HepG2 (cell line): Measurements from ENCODE around the gene ZNF451. TPM values are rescaled to one million over a fixed set of nuclear protein-coding genes. Genes with fewer than 3 reads are reported as not detected.
A peak's percentile ranks its signal among the peaks of the same experiment; 100 is the strongest.

Source experiments
- BRF2 ChIP-seq: sonication (generic); formaldehyde crosslinking; IDR thresholded peaks from 2 replicates; pipeline ENCODE4 v1.8.1; 2022; ENCODE audit warnings: mild to moderate bottlenecking, missing genetic modification reagents
- CBX5 ChIP-seq: sonication (generic); formaldehyde crosslinking; IDR thresholded peaks from 2 replicates; pipeline ENCODE4 v1.4.0; 2020; ENCODE audit warnings: missing genetic modification reagents, borderline replicate concordance
- CC2D1A ChIP-seq: sonication (generic); formaldehyde crosslinking; IDR thresholded peaks from 2 replicates; pipeline ENCODE4 v1.8.1; 2023; ENCODE audit warnings: mild to moderate bottlenecking, missing genetic modification reagents
- CENPT ChIP-seq: sonication (generic); formaldehyde crosslinking; IDR thresholded peaks from 2 replicates; pipeline ENCODE4 v1.8.0; 2022; ENCODE audit warnings: low read depth, mild to moderate bottlenecking, moderate library complexity, missing genetic modification reagents
- E2F1 ChIP-seq: sonication (generic); formaldehyde crosslinking; IDR thresholded peaks from 2 replicates; pipeline ENCODE4 v1.5.0; 2020; ENCODE audit warnings: missing genetic modification reagents
- GATA4 ChIP-seq: sonication (generic); IDR thresholded peaks from 2 replicates; pipeline ENCODE4 v1.6.1; 2016; ENCODE audit warnings: antibody characterized with exemption, low read depth, borderline replicate concordance
- HINFP ChIP-seq: sonication (generic); formaldehyde crosslinking; IDR thresholded peaks from 2 replicates; pipeline ENCODE4 v1.4.0; 2020; ENCODE audit warnings: low read depth, mild to moderate bottlenecking, missing genetic modification reagents
- HNRNPH1 ChIP-seq: fragments of 200-400 bp; formaldehyde crosslinking; optimal IDR thresholded peaks from 2 replicates; pipeline ENCODE3; 2017; ENCODE audit warnings: mild to moderate bottlenecking, low read depth, low read length
- HNRNPUL1 ChIP-seq: fragments of 200-400 bp; formaldehyde crosslinking; IDR thresholded peaks from 2 replicates; pipeline ENCODE4 v1.6.1; 2017; ENCODE audit warnings: low read depth, mild to moderate bottlenecking, low read length, moderate library complexity
- KDM4B ChIP-seq: sonication (generic); formaldehyde crosslinking; IDR thresholded peaks from 2 replicates; pipeline ENCODE4 v1.4.0; 2020; ENCODE audit warnings: missing genetic modification reagents
- LRRFIP1 ChIP-seq: sonication (generic); formaldehyde crosslinking; conservative IDR thresholded peaks from 2 replicates; pipeline ENCODE4 v1.4.0; 2020; ENCODE audit warnings: missing genetic modification reagents
- MLLT10 ChIP-seq: sonication (generic); formaldehyde crosslinking; IDR thresholded peaks from 2 replicates; pipeline ENCODE4 v1.4.0; 2020; ENCODE audit warnings: missing genetic modification reagents
- NFE2L1 ChIP-seq: sonication (generic); formaldehyde crosslinking; IDR thresholded peaks from 2 replicates; pipeline ENCODE4 v1.4.0; 2020; ENCODE audit warnings: missing genetic modification reagents, mild to moderate bottlenecking, borderline replicate concordance
- PHB2 ChIP-seq: fragments of 450-650 bp; IDR thresholded peaks from 2 replicates; pipeline ENCODE4 v1.6.1; 2018; ENCODE audit not compliant: partially characterized antibody
- RBFOX2 ChIP-seq: fragments of 200-400 bp; formaldehyde crosslinking; IDR thresholded peaks from 2 replicates; pipeline ENCODE4 v1.6.1; 2017; ENCODE audit warnings: low read depth, mild to moderate bottlenecking, low read length
- SMARCE1 ChIP-seq: fragments of 450-650 bp; IDR thresholded peaks from 2 replicates; pipeline ENCODE4 v1.6.1; 2017; ENCODE audit warnings: borderline replicate concordance
- TBX2 ChIP-seq: sonication (generic); formaldehyde crosslinking; IDR thresholded peaks from 2 replicates; pipeline ENCODE4 v1.5.0; 2020; ENCODE audit warnings: missing genetic modification reagents, mild to moderate bottlenecking, borderline replicate concordance
- TFE3 ChIP-seq: IDR thresholded peaks from 2 replicates; pipeline ENCODE4 v1.6.1; 2016
- ZEB1 ChIP-seq: IDR thresholded peaks from 2 replicates; pipeline ENCODE4 v1.6.1; 2012; ENCODE audit warnings: mild to moderate bottlenecking, low read depth, inconsistent platforms; ENCODE audit not compliant: insufficient replicate concordance
- ZNF33B ChIP-seq: sonication (generic); formaldehyde crosslinking; IDR thresholded peaks from 2 replicates; pipeline ENCODE4 v1.5.1; 2020; ENCODE audit warnings: mild to moderate bottlenecking, missing genetic modification reagents
- polyA plus RNA-seq, 8 experiments: library from polyadenylated mRNA; depleted of rRNA in 3 of 8; stranded (reverse) in 7 of 8; unstranded in 1 of 8; fragments of >200 nt; fragmentation: Illumina TruSeq in 4 of 8; extraction: Trizol in 4 of 8; gene quantifications; 2 replicates each; pipeline versions ENCODE4 v1.2.1 to v1.2.3, GENCODE V29; 2011 to 2016; ENCODE audit warnings: low read depth in 4 of 8, missing spikeins in 1 of 8, mixed read lengths in 1 of 8; ENCODE audit not compliant: insufficient read depth in 1 of 8
- total RNA-seq, 5 experiments: library from RNA; depleted of rRNA; stranded (reverse); fragments of >200 nt; fragmentation: Illumina TruSeq; extraction: Trizol; gene quantifications; 2 replicates each; pipeline ENCODE4 v1.2.3, GENCODE V29; 2016; ENCODE audit warnings: low read depth in 1 of 5

Gene ZNF451
- total and polyA plus RNA-seq, 2 of the 13 experiments (the other 11 are each of a cell fraction or from before 2014, with no cell fraction given), result 32.1 to 65.7 TPM

- TF ChIP-seq HINFP (peak; percentile 73), NFE2L1 (CRISPR knock-in tag) (peak; percentile 78; the same call in 1 of the 2 replicates), KDM4B (CRISPR knock-in tag) (peak; percentile 85; the same call in 1 of the 2 replicates), HNRNPH1 (peak; percentile 86), CENPT (CRISPR knock-in tag) (peak; percentile 96), SMARCE1 (no peak), ZNF33B (no peak; the same call in 1 of the 2 replicates), CC2D1A (CRISPR knock-in tag) (no peak), LRRFIP1 (no peak), RBFOX2 (peak; percentile 99), HNRNPUL1 (no peak; the same call in 1 of the 2 replicates), MLLT10 (CRISPR knock-in tag) (0 out of 2 replicates have a peak, but pooled peaks have one; percentile 18), TFE3 (CRISPR knock-in tag) (no peak; the same call in 1 of the 2 replicates), TBX2 (CRISPR knock-in tag) (peak; percentile 93), CBX5 (CRISPR knock-in tag) (peak; percentile 24; the same call in 1 of the 2 replicates), PHB2 (no peak), GATA4 (peak; percentile 52; the same call in 1 of the 2 replicates), ZEB1 (peak; percentile 67), E2F1 (CRISPR knock-in tag) (peak; percentile 81), BRF2 (CRISPR knock-in tag) (peak; percentile 89; the same call in 1 of the 2 replicates)
Observed at GRCh38 chr6:57172136-57173055, 82.4 kb downstream of the ZNF451 start, which contains the start of gene BAG2 (continued).
